ENCODE data around the gene TFAM.

Gene TFAM

DNA sequence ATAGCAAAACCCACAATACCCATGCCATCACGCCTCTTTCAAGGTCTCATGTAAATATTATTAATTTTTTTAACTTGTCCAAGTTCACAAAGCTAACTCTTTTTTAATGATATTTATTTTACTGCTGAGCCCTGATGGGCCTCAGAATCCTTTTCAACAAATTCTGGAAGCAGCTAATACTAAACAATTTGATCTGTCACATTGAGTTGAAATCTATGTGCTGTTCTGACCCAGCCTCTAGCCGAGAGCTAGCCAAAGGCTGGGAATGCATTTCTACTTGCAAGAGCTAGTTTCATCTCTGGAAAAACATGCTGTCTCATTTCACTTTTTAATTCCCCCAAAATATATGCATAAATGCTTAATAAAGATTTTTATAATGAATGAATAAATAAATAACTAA is 47.9 kb downstream of the TFAM start:
- DNase-seq (ENCODE audit: low read depth): no peak
- TF ChIP-seq, protein P1, sequence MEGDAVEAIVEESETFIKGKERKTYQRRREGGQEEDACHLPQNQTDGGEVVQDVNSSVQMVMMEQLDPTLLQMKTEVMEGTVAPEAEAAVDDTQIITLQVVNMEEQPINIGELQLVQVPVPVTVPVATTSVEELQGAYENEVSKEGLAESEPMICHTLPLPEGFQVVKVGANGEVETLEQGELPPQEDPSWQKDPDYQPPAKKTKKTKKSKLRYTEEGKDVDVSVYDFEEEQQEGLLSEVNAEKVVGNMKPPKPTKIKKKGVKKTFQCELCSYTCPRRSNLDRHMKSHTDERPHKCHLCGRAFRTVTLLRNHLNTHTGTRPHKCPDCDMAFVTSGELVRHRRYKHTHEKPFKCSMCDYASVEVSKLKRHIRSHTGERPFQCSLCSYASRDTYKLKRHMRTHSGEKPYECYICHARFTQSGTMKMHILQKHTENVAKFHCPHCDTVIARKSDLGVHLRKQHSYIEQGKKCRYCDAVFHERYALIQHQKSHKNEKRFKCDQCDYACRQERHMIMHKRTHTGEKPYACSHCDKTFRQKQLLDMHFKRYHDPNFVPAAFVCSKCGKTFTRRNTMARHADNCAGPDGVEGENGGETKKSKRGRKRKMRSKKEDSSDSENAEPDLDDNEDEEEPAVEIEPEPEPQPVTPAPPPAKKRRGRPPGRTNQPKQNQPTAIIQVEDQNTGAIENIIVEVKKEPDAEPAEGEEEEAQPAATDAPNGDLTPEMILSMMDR (IDR thresholded peaks at IDR 0.05; ENCODE audit: low read depth, low read length, missing control alignments): no peak
- no peak overlapping the region for H3K4me3 ChIP-seq (ENCODE audit: low read depth, low read length)

DNA sequence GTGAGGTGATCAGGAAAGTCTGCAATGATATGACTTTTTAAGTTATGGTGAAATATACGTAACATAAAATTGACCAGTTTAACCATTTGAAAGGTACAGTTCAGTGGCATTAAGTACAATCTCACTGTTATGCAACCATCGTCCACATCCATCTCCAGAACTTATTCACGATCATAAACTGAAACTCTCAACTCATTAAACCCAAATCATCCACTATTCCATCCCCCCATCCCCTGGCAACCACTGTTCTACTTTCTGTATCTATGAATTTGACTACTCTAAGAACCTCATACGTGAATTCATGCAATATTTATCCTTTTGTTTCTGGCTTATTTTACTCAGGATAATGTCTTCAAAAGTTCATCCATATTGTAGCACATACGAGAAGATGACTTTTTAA is 48.4 kb downstream of the TFAM start:
- DNase-seq (ENCODE audit: low read depth): no peak
- TF ChIP-seq, protein P1 (IDR thresholded peaks at IDR 0.05; ENCODE audit: low read depth, low read length, missing control alignments): no peak
- no peak overlapping the region for H3K4me3 ChIP-seq (ENCODE audit: low read depth, low read length)

DNA sequence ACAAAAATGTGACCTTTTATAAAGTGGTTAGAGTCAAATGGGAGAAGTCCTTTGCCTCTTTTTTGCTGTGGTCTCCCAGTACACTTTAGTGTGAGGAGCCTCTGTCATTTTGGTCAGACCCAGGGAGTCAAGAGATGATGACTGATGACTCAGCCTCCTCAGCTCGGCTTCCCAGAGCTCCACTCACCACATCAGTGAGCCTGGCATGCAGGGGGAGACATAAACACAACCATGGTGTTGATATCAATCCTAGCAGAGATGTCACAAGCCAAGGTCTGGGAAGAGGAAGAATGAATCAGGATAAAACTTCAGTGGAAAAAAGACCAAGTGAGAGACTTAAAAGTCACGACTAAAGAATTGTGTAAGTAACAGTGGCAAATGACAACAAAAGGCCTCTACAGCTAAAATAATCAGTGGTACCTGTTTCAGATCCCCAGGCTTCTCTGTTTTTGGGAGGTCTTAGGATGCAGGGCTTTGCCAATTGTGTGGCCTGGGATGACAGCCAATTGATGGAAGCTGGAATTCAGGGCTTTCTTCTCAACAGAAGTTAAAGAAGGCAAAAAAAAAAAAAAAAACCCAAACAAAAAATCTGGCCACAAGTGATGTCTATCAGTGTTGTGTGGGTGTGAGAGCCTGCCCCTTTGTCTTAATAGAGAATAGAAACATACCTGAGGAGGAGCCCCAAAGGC is 50.2 kb downstream of the TFAM start:
- no peak for DNase-seq (ENCODE audit: low read depth)
- TF ChIP-seq, protein P1 (IDR thresholded peaks at IDR 0.05; ENCODE audit: low read depth, low read length, missing control alignments): no peak
- no peak overlapping the region for H3K4me3 ChIP-seq (ENCODE audit: low read depth, low read length)

DNA sequence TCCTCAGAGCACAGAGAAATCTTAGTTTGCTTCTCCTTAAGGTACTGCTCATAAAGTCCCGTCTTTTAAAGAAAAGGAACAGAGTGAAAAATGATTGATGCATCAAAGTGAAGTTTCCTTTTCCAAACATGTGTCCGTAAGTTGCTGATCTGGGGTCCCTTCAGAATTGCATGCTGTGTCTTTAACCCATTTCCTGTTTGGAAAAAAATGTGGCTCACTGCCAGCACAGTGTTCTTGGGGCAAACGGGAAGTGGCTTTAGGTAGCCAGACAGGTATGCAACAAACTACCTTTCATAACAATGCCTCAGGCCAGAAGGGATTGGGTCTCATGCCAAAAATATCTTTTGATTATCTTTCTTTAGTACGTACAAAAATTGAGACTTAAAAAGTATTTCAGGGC is 50.9 kb downstream of the TFAM start:
- H3K4me3 ChIP-seq (ENCODE audit: low read depth, low read length): no peak overlapping the region

DNA sequence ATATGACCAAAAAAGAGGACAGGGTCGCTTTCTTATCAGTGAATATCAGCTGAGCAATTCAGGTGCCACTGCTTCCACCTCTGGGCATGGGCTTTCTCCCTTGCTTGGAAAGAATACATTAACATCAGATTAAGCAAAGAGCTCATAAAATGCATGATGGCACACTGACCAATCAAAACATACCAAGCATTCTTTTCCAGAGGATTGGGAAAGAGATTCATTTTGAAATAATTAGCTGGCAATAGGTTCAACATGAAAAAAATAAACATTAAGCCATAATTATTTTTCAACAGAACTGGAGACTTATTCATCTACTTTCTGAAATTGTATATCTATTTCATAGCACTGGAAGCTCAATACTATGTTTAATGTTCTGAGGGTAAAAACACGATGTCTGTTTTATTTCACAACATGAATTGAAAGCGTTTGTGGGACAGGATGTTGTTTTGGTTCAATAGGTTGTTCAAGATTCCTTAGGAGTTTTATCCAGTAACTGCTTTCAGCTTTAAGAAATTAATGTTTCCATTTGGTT is 53.2 kb downstream of the TFAM start:
- H3K4me3 ChIP-seq (ENCODE audit: low read depth, low read length): no peak overlapping the region
- DNase-seq (ENCODE audit: low read depth): no peak
- TF ChIP-seq, protein P1 (IDR thresholded peaks at IDR 0.05; ENCODE audit: low read depth, low read length, missing control alignments): no peak

More for the DNA sequence above, 50.9 kb downstream of the TFAM start:
- TF ChIP-seq, protein P1 (IDR thresholded peaks at IDR 0.05; ENCODE audit: low read depth, low read length, missing control alignments): no peak
- DNase-seq (ENCODE audit: low read depth): no peak

DNA sequence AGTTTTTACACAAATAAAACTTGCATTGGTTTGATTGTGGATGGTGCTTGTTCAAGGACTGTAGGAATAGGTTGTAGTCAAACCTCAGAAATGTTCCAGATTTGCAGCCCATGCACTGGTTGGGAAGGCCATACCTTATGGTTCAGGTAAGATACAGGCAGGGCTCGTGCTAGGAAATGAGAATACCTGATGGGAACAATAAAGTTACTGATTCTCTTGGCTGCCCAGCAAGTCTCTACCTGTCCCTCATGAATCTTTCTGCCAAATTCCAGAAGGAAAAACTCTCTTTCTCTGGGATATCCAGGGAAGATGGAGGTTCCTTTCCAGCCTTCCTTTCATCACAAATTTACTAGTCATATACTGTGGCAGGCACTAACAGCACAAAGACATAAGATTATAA is 53.8 kb downstream of the TFAM start:
- TF ChIP-seq, protein P1 (IDR thresholded peaks at IDR 0.05; ENCODE audit: low read depth, low read length, missing control alignments): no peak
- no peak for DNase-seq (ENCODE audit: low read depth)
- H3K4me3 ChIP-seq (ENCODE audit: low read depth, low read length): no peak overlapping the region

Measured in GM12864 (cell line).